KMS-11 (cell line): ENCODE measurements around the gene IGFBP3.
A peak's percentile ranks its signal among the peaks of the same experiment; 100 is the strongest.

Experiments
- H2AFZ ChIP-seq: fragments of 200-600 bp; sonication (generic); 2 replicates; pipeline ENCODE4 v1.6.1; 2016; ENCODE audit warnings: antibody characterized with exemption, mixed run types, low read depth
- H3K27ac ChIP-seq: fragments of 200-600 bp; sonication (generic); 2 replicates; pipeline ENCODE4 v1.6.1; 2016; ENCODE audit warnings: mild to moderate bottlenecking, mixed run types
- H3K27me3 ChIP-seq: fragments of 200-600 bp; sonication (generic); 2 replicates; pipeline ENCODE4 v1.6.1; 2017; ENCODE audit warnings: mild to moderate bottlenecking, low read depth, mixed run types, moderate library complexity; ENCODE audit not compliant: insufficient read depth
- H3K36me3 ChIP-seq: fragments of 200-600 bp; sonication (generic); 2 replicates; pipeline ENCODE4 v1.6.1; 2017; ENCODE audit warnings: mild to moderate bottlenecking, mixed run types; ENCODE audit not compliant: insufficient read depth
- H3K4me1 ChIP-seq: fragments of 200-600 bp; sonication (generic); 2 replicates; pipeline ENCODE4 v1.6.1; 2016; ENCODE audit warnings: mild to moderate bottlenecking, low read depth, mixed run types; ENCODE audit not compliant: poor library complexity, severe bottlenecking
- H3K4me2 ChIP-seq: fragments of 200-600 bp; sonication (generic); 2 replicates; pipeline ENCODE4 v1.7.0; 2016; ENCODE audit warnings: mild to moderate bottlenecking, mixed run types
- H3K4me3 ChIP-seq: fragments of 200-600 bp; sonication (generic); IDR thresholded peaks from 2 replicates; pipeline ENCODE4 v1.6.1; 2017; ENCODE audit warnings: low read depth, low read length, mixed read lengths; ENCODE audit not compliant: insufficient read depth
- H3K79me2 ChIP-seq: fragments of 200-600 bp; sonication (generic); 2 replicates; pipeline ENCODE4 v1.6.1; 2016; ENCODE audit warnings: low read depth, mixed run types; ENCODE audit not compliant: insufficient read depth
- H3K9ac ChIP-seq: fragments of 200-600 bp; sonication (generic); 2 replicates; pipeline ENCODE4 v1.6.1; 2016; ENCODE audit warnings: mild to moderate bottlenecking, mixed run types
- H4K20me1 ChIP-seq: fragments of 200-600 bp; sonication (generic); 2 replicates; pipeline ENCODE4 v1.6.1; 2016; ENCODE audit warnings: mild to moderate bottlenecking, mixed run types; ENCODE audit not compliant: insufficient read depth
- CTCF ChIP-seq: fragments of 200-600 bp; sonication (generic); conservative IDR thresholded peaks from 2 replicates; pipeline ENCODE4 v1.6.1; 2017; ENCODE audit warnings: low read depth, mild to moderate bottlenecking, antibody characterized with exemption, low read length, moderate library complexity, mixed read lengths

The IGFBP3 gene

GRCh38 chr7:45922810-45923209 lies 1.7 kb upstream of the IGFBP3 start:
- no peaks in the 10 kb centered on the region for H3K36me3 ChIP-seq
- no peaks in the 10 kb centered on the region for H4K20me1 ChIP-seq
- H3K4me2 ChIP-seq: peak overlapping the region; percentile 79
- H3K27ac ChIP-seq: peak overlapping the region; percentile 8; the same call in 1 of the 2 replicates
- H2AFZ ChIP-seq: peak overlapping the region; percentile 82
- peaks cover 26% of the 10 kb centered on the region for H3K4me1 ChIP-seq
- no peak for TF ChIP-seq CTCF
- peak overlapping the region; percentile 18; the same call in 1 of the 2 replicates for H3K9ac ChIP-seq
- no peaks in the 10 kb centered on the region for H3K79me2 ChIP-seq
- H3K4me3 ChIP-seq: no peak overlapping the region
- no peaks in the 10 kb centered on the region; the same call in 1 of the 2 replicates for H3K27me3 ChIP-seq

GRCh38 chr7:45921699-45922519 lies 837 bp upstream of the IGFBP3 start:
- Histone ChIP-seq H3K36me3 (no peaks in the 10 kb centered on the region), H3K79me2 (no peaks in the 10 kb centered on the region), H3K27ac (no peak overlapping the region), H3K4me3 (no peak overlapping the region), H3K27me3 (no peaks in the 10 kb centered on the region; the same call in 1 of the 2 replicates), H3K9ac (peak overlapping the region; percentile 18; the same call in 1 of the 2 replicates), H3K4me2 (peak overlapping the region; percentile 79), H3K4me1 (peaks cover 29% of the 10 kb centered on the region), H2AFZ (peak overlapping the region; percentile 82), H4K20me1 (no peaks in the 10 kb centered on the region)
- peak; percentile 97 for TF ChIP-seq CTCF

- Histone ChIP-seq H3K79me2 (no peaks in the 10 kb centered on the region), H3K4me3 (no peak overlapping the region), H3K27me3 (no peaks in the 10 kb centered on the region; the same call in 1 of the 2 replicates), H3K4me1 (peaks cover 29% of the 10 kb centered on the region), H3K4me2 (peak overlapping the region; percentile 79), H3K36me3 (no peaks in the 10 kb centered on the region), H3K9ac (no peak overlapping the region), H2AFZ (peak overlapping the region; percentile 82), H3K27ac (no peak overlapping the region), H4K20me1 (no peaks in the 10 kb centered on the region)
- TF ChIP-seq CTCF: no peak
Observed at GRCh38 chr7:45921381-45921698, 268 bp upstream of the IGFBP3 start.

GRCh38 chr7:45919993-45920459 lies 1.0 kb downstream of the IGFBP3 start:
- H3K4me2 ChIP-seq: peak overlapping the region; percentile 79
- no peak overlapping the region for H3K27ac ChIP-seq
- no peaks in the 10 kb centered on the region for H3K79me2 ChIP-seq
- no peaks in the 10 kb centered on the region for H3K36me3 ChIP-seq
- peaks cover 29% of the 10 kb centered on the region for H3K4me1 ChIP-seq
- H3K9ac ChIP-seq: no peak overlapping the region
- no peak for TF ChIP-seq CTCF
- peak overlapping the region; percentile 82; the same call in 1 of the 2 replicates for H2AFZ ChIP-seq
- no peaks in the 10 kb centered on the region for H4K20me1 ChIP-seq
- no peak overlapping the region for H3K4me3 ChIP-seq
- H3K27me3 ChIP-seq: no peaks in the 10 kb centered on the region; the same call in 1 of the 2 replicates
